ENCODE data around the gene PLVAP. TPM values are rescaled to one million over a fixed set of nuclear protein-coding genes. Genes with fewer than 3 reads are reported as not detected.
A peak's percentile ranks its signal among the peaks of the same experiment; 100 is the strongest.

PLVAP gene
- total RNA-seq, 1 donor from 2014 or later = 0.12 TPM

DNA sequence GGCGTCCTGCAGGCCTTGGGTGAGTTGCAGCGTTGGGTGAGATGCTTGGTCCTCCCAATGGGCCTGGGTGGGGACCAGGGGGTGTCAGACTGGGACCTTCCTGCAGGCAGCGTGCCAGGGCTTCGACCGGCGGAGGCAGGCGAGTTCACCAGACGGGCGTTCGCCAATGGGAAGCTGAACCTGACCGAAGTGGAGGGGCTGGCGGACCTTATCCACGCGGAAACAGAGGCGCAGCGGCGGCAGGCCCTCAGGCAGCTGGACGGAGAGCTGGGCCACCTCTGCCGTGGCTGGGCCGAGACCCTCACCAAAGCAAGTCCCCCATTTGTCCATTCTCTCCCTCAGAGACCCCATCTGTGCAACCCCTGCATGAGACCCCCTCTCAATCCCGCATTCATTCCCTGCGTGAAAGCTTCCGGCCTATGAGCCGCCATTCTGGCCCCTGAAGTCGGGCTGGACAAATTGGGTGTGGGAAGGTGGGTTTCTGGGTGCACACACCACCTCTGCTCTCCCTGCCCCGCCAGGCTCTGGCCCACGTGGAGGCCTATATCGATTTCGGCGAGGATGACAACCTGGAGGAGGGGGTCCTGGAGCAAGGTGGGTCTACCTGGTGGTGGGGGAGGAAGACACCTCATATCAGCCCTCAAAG lies 38.6 kb downstream of the PLVAP start:
- no peak overlapping the region for H3K27ac Mint-ChIP-seq
- TF ChIP-seq, protein P1, sequence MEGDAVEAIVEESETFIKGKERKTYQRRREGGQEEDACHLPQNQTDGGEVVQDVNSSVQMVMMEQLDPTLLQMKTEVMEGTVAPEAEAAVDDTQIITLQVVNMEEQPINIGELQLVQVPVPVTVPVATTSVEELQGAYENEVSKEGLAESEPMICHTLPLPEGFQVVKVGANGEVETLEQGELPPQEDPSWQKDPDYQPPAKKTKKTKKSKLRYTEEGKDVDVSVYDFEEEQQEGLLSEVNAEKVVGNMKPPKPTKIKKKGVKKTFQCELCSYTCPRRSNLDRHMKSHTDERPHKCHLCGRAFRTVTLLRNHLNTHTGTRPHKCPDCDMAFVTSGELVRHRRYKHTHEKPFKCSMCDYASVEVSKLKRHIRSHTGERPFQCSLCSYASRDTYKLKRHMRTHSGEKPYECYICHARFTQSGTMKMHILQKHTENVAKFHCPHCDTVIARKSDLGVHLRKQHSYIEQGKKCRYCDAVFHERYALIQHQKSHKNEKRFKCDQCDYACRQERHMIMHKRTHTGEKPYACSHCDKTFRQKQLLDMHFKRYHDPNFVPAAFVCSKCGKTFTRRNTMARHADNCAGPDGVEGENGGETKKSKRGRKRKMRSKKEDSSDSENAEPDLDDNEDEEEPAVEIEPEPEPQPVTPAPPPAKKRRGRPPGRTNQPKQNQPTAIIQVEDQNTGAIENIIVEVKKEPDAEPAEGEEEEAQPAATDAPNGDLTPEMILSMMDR (IDR thresholded peaks at IDR 0.05; ENCODE audit: unreplicated experiment) = no peak
- no peaks in the 10 kb centered on the region for H3K27me3 Mint-ChIP-seq
- peaks cover 3% of the 10 kb centered on the region for H3K36me3 Mint-ChIP-seq (ENCODE audit: insufficient read depth)
- H3K4me1 Mint-ChIP-seq (ENCODE audit: low read depth) = peaks cover 9% of the 10 kb centered on the region
- DNase-seq (ENCODE audit: low spot score, unreplicated experiment) = no peak
- peak overlapping the region; percentile 96 for H3K4me3 Mint-ChIP-seq (ENCODE audit: low read depth)
- no peaks in the 10 kb centered on the region for H3K9me3 Mint-ChIP-seq (ENCODE audit: low read depth)

DNA sequence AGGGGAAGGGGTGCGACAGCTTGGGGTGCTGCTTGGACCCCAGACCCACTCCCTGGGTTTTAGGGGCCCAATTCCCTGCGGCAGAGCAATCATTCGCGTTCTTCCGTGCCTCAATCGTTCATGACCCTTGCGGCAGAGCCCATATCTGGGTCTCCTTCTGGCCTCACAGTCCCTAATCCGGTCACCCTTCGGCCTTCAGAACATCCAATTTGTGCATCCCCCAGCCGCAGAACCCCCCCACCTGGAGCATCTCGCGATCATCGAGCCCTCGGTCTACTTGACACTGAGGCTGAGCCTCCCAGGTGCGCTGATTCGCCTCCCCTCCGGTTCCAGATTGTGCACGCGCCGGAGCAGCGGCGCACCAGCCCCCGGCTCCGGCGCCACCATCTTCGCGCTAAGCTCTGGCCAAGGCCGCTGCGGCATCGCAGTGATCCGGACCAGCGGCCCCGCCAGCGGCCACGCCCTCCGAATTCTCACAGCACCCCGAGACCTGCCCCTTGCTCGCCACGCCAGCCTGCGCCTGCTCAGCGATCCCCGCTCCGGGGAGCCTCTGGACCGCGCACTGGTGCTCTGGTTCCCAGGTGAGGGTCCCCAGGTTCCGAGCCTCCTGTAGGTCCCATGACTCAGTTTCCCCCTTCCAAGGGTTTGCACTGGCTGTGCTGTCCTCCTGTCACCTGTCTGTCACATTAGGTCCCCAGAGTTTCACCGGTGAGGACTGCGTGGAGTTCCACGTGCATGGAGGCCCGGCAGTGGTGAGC lies 39.3 kb downstream of the PLVAP start:
- peak overlapping the region; percentile 99 for H3K27ac Mint-ChIP-seq
- no peaks in the 10 kb centered on the region for H3K9me3 Mint-ChIP-seq (ENCODE audit: low read depth)
- H3K36me3 Mint-ChIP-seq (ENCODE audit: insufficient read depth) = peaks cover 6% of the 10 kb centered on the region
- peak overlapping the region; percentile 96 for H3K4me3 Mint-ChIP-seq (ENCODE audit: low read depth)
- peaks cover 9% of the 10 kb centered on the region for H3K4me1 Mint-ChIP-seq (ENCODE audit: low read depth)
- H3K27me3 Mint-ChIP-seq = no peaks in the 10 kb centered on the region
- no peak for DNase-seq (ENCODE audit: low spot score, unreplicated experiment)
- TF ChIP-seq, protein P1 (IDR thresholded peaks at IDR 0.05; ENCODE audit: unreplicated experiment) = no peak

DNA sequence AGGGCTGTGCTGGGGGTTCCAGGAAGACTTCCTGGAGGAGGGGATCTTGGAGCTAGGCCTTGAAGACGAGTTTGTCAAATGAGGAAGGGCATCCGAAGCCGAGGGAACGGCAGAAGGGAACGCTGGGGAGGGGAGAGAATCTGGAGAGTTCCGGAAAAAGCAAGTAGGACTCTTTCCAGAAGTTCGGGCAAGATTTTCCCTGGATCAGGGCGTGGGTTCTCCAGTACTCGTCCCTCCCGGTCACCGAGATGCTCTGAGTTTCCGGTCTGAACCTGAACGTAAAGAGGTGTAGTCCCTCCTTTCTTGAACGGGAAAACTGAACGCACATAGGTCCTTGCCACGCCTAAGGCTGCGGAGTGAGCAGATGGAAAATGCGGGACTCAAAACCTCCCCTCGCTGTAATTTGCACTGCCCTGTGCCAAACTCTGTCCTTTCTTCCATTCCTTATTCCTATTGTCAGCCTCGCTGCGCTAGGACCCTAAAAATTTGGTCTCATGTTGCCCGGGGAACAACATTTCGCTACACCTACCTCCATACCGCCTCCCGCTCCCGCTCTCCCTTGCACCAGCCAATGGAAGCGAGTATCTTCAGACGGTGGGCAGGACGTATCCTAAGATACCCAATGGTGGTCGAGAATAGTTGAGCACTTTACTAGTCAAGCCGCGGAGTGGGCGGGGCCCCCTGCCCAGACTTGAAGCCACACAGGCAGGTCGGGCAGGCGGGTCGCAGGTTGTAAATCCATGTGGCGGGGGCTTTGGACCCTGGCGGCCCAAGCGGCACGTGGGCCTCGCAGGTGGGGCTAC lies 40.1 kb downstream of the PLVAP start, which contains the start of gene GTPBP3:
GTPBP3 (plus strand) TSS at position 682 of the 803 bp plus-strand sequence; CDS start at position 741, 59 bp downstream.
- peak within 1 kb of the TSS; percentile 99 for H3K27ac Mint-ChIP-seq
- no peaks in the 10 kb centered on the region for H3K9me3 Mint-ChIP-seq (ENCODE audit: low read depth)
- H3K4me3 Mint-ChIP-seq (ENCODE audit: low read depth) = peak within 1 kb of the TSS; percentile 96
- no peaks in the 10 kb centered on the region for H3K27me3 Mint-ChIP-seq
- H3K4me1 Mint-ChIP-seq (ENCODE audit: low read depth) = peaks cover 9% of the 10 kb centered on the region
- TF ChIP-seq, protein P1 (IDR thresholded peaks at IDR 0.05; ENCODE audit: unreplicated experiment) = no peak
- peak; percentile 89 for DNase-seq (ENCODE audit: low spot score, unreplicated experiment)
- peaks cover 9% of the 10 kb centered on the region for H3K36me3 Mint-ChIP-seq (ENCODE audit: insufficient read depth)

DNA sequence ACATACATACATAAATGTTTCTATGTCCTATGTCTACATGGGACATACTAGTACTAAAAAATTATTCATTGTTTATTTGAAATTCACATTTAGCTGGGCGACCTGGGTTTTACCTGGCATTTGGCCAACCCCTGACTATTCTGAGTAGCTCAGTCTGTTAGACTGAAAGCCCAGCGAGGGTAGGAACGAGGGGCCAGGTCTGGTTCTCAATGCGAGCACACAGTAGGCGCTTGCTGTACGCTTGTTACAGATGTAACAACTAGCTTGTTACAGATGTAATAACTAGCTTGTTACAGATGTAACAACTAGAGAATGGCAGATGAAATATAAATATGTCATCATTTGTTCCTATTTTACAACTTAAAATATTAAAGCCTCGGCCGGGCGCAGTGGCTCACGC lies 41.6 kb downstream of the PLVAP start:
- peaks cover 9% of the 10 kb centered on the region for H3K4me1 Mint-ChIP-seq (ENCODE audit: low read depth)

More for the DNA sequence above, 41.6 kb downstream of the PLVAP start:
- DNase-seq (ENCODE audit: low spot score, unreplicated experiment) = no peak
- H3K27me3 Mint-ChIP-seq = peaks cover 4% of the 10 kb centered on the region
- H3K27ac Mint-ChIP-seq = no peak overlapping the region
- no peaks in the 10 kb centered on the region for H3K9me3 Mint-ChIP-seq (ENCODE audit: low read depth)
- peak overlapping the region; percentile 73 for H3K4me3 Mint-ChIP-seq (ENCODE audit: low read depth)
- peaks cover 15% of the 10 kb centered on the region for H3K36me3 Mint-ChIP-seq (ENCODE audit: insufficient read depth)
- TF ChIP-seq, protein P1 (IDR thresholded peaks at IDR 0.05; ENCODE audit: unreplicated experiment) = no peak
